SK-N-SH (cell line): ENCODE results near the gene VPS25.
A peak's percentile ranks its signal among the peaks of the same experiment; 100 is the strongest.

ENCODE experiments used
- CHD2 ChIP-seq: fragments of 150-350 bp; IDR thresholded peaks from 2 replicates; pipeline ENCODE4 v1.6.1; 2018; ENCODE audit warnings: low read length; ENCODE audit not compliant: partially characterized antibody
- ELF1 ChIP-seq: IDR thresholded peaks from 2 replicates; pipeline ENCODE4 v1.4.0; 2012
- FOXJ3 ChIP-seq: sonication (generic); formaldehyde crosslinking; IDR thresholded peaks from 2 replicates; pipeline ENCODE4 v1.5.1; 2020; ENCODE audit warnings: mild to moderate bottlenecking, missing genetic modification reagents
- FOXM1 ChIP-seq: IDR thresholded peaks from 2 replicates; pipeline ENCODE4 v1.4.0; 2012; ENCODE audit warnings: low read depth, mild to moderate bottlenecking
- GABPA ChIP-seq: IDR thresholded peaks from 2 replicates; pipeline ENCODE4 v1.4.0; 2012; ENCODE audit warnings: low read depth, mild to moderate bottlenecking
- JUND ChIP-seq: IDR thresholded peaks from 2 replicates; pipeline ENCODE4 v1.4.0; 2012
- POLR2AphosphoS5 ChIP-seq: IDR thresholded peaks from 2 replicates; pipeline ENCODE4 v1.6.1; 2012; ENCODE audit warnings: low read depth, low read length
- SMC3 ChIP-seq: IDR thresholded peaks from 2 replicates; pipeline ENCODE4 v1.6.1; 2012; ENCODE audit warnings: low read depth, low read length, improper control_type of control experiment
- TAF1 ChIP-seq: IDR thresholded peaks from 2 replicates; pipeline ENCODE4 v1.6.1; 2012; ENCODE audit warnings: low read depth, mild to moderate bottlenecking, low read length, moderate library complexity, borderline replicate concordance
- YY1 ChIP-seq: IDR thresholded peaks from 2 replicates; pipeline ENCODE4 v1.4.0; 2012; ENCODE audit warnings: low read depth, mild to moderate bottlenecking
- TF ChIP-seq, protein P1 (sequence below): fragments of 200-600 bp; sonication (generic); IDR thresholded peaks from 2 replicates; pipeline ENCODE4 v1.6.1; 2017; ENCODE audit warnings: antibody characterized with exemption, mild to moderate bottlenecking, moderate library complexity
- TF ChIP-seq, protein P2 (sequence below): IDR thresholded peaks from 2 replicates; pipeline ENCODE4 v1.4.0; 2012; ENCODE audit warnings: low read depth
- TF ChIP-seq, protein P3 (sequence below): IDR thresholded peaks from 2 replicates; pipeline ENCODE4 v1.6.1; 2012; ENCODE audit warnings: mild to moderate bottlenecking, low read depth, low read length, moderate library complexity

DNA sequence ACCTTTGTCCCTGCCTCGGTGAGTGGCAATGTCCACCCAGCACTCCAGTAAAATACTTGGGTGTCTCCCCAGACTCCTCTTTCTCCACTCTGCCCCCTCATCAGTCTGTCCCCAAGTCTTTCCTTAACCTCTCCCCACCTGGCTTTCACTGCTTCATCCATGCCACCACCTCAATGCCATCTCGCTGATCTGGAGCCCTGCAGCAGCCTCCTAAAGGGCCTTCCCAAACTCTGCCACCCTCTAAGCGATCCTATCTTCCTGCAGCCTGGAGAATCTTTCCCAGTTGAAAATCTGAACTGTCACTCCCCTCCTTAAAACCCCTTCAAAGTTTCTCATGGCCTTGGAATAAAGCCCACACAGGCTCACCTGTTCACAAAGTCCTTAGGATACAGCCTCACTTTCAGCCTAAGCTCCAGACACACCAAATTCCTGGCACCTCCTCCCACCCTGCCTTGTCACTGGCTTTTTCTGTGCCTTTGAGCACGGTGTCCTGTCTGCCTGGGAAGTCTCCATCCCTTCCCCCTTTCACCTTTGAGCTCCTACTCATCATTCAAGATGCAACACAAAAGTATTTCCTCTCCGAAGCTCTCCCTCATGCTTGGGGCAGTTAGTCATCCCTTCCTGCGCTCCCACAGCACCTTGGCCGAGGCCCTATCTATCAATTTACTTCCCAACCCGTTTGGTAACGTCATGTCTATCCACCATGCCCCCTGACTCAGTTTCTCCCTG is 10.0 kb downstream of the VPS25 start:
- TF ChIP-seq CHD2 (no peak), YY1 (0 out of 2 replicates have a peak, but pooled peaks have one; percentile 30), GABPA (0 out of 2 replicates have a peak, but pooled peaks have one; percentile 18), POLR2AphosphoS5 (peak; percentile 19; the same call in 1 of the 2 replicates), FOXM1 (0 out of 2 replicates have a peak, but pooled peaks have one; percentile 31), TAF1 (no peak), SMC3 (no peak), FOXJ3 (no peak), ELF1 (no peak), JUND (peak; percentile 88)
- TF ChIP-seq, protein P1, sequence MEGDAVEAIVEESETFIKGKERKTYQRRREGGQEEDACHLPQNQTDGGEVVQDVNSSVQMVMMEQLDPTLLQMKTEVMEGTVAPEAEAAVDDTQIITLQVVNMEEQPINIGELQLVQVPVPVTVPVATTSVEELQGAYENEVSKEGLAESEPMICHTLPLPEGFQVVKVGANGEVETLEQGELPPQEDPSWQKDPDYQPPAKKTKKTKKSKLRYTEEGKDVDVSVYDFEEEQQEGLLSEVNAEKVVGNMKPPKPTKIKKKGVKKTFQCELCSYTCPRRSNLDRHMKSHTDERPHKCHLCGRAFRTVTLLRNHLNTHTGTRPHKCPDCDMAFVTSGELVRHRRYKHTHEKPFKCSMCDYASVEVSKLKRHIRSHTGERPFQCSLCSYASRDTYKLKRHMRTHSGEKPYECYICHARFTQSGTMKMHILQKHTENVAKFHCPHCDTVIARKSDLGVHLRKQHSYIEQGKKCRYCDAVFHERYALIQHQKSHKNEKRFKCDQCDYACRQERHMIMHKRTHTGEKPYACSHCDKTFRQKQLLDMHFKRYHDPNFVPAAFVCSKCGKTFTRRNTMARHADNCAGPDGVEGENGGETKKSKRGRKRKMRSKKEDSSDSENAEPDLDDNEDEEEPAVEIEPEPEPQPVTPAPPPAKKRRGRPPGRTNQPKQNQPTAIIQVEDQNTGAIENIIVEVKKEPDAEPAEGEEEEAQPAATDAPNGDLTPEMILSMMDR: no peak
- TF ChIP-seq, protein P2, sequence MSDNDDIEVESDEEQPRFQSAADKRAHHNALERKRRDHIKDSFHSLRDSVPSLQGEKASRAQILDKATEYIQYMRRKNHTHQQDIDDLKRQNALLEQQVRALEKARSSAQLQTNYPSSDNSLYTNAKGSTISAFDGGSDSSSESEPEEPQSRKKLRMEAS: peak; percentile 88
- TF ChIP-seq, protein P3, sequence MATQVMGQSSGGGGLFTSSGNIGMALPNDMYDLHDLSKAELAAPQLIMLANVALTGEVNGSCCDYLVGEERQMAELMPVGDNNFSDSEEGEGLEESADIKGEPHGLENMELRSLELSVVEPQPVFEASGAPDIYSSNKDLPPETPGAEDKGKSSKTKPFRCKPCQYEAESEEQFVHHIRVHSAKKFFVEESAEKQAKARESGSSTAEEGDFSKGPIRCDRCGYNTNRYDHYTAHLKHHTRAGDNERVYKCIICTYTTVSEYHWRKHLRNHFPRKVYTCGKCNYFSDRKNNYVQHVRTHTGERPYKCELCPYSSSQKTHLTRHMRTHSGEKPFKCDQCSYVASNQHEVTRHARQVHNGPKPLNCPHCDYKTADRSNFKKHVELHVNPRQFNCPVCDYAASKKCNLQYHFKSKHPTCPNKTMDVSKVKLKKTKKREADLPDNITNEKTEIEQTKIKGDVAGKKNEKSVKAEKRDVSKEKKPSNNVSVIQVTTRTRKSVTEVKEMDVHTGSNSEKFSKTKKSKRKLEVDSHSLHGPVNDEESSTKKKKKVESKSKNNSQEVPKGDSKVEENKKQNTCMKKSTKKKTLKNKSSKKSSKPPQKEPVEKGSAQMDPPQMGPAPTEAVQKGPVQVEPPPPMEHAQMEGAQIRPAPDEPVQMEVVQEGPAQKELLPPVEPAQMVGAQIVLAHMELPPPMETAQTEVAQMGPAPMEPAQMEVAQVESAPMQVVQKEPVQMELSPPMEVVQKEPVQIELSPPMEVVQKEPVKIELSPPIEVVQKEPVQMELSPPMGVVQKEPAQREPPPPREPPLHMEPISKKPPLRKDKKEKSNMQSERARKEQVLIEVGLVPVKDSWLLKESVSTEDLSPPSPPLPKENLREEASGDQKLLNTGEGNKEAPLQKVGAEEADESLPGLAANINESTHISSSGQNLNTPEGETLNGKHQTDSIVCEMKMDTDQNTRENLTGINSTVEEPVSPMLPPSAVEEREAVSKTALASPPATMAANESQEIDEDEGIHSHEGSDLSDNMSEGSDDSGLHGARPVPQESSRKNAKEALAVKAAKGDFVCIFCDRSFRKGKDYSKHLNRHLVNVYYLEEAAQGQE: no peak
